H9 (cell line): Measurements from ENCODE around the gene FTO. TPM values are rescaled to one million over a fixed set of nuclear protein-coding genes. Genes with fewer than 3 reads are reported as not detected.

Experiments used
- DNase-seq: peaks from one replicate; pipeline ENCODE4 v3.0.0-alpha.2; 2017
- H2AFZ ChIP-seq: one replicate; pipeline ENCODE4 v1.6.1; 2013; ENCODE audit warnings: mild to moderate bottlenecking, low read length, control low read depth, moderate library complexity
- H2AK5ac ChIP-seq: 2 replicates; pipeline ENCODE4 v1.6.1; 2013; ENCODE audit warnings: low read length, control low read depth, mixed read lengths; ENCODE audit not compliant: insufficient read length
- H2BK120ac ChIP-seq: one replicate; pipeline ENCODE4 v1.6.1; 2013; ENCODE audit warnings: low read depth, mild to moderate bottlenecking, low read length, control low read depth, inconsistent platforms; ENCODE audit not compliant: poor library complexity, severe bottlenecking
- H2BK12ac ChIP-seq: 2 replicates; pipeline ENCODE4 v1.6.1; 2013; ENCODE audit warnings: low read length, control low read depth, mixed read lengths, low read depth; ENCODE audit not compliant: insufficient read length
- H2BK15ac ChIP-seq: 2 replicates; pipeline ENCODE4 v1.6.1; 2013; ENCODE audit warnings: low read depth, low read length, control low read depth
- H2BK20ac ChIP-seq: one replicate; pipeline ENCODE4 v1.6.1; 2013; ENCODE audit warnings: low read depth, mild to moderate bottlenecking, low read length, control low read depth, inconsistent platforms; ENCODE audit not compliant: poor library complexity, severe bottlenecking
- H2BK5ac ChIP-seq: 2 replicates; pipeline ENCODE4 v1.6.1; 2013; ENCODE audit warnings: low read length, control low read depth, mixed read lengths; ENCODE audit not compliant: insufficient read length
- H3K14ac ChIP-seq: 2 replicates; pipeline ENCODE4 v1.6.1; 2013; ENCODE audit warnings: low read length, control low read depth; ENCODE audit not compliant: insufficient read depth
- H3K18ac ChIP-seq: 2 replicates; pipeline ENCODE4 v1.6.1; 2013; ENCODE audit warnings: low read depth, mild to moderate bottlenecking, mixed read lengths, low read length, control low read depth; ENCODE audit not compliant: insufficient read length
- H3K23ac ChIP-seq: 2 replicates; pipeline ENCODE4 v1.6.1; 2013; ENCODE audit warnings: low read length, control low read depth, mixed read lengths, low read depth; ENCODE audit not compliant: insufficient read length
- H3K23me2 ChIP-seq: 2 replicates; pipeline ENCODE4 v1.6.1; 2013; ENCODE audit warnings: low read depth, mild to moderate bottlenecking, mixed read lengths, low read length, control low read depth; ENCODE audit not compliant: insufficient read length, poor library complexity, severe bottlenecking
- H3K27ac ChIP-seq: 2 replicates; pipeline ENCODE4 v1.5.1; 2013; ENCODE audit warnings: low read length, control low read depth, mixed read lengths, low read depth; ENCODE audit not compliant: insufficient read length
- H3K27me3 ChIP-seq: 2 replicates; pipeline ENCODE4 v1.6.1; 2013; ENCODE audit warnings: low read length, control low read depth, inconsistent platforms; ENCODE audit not compliant: insufficient read depth
- H3K4ac ChIP-seq: 2 replicates; pipeline ENCODE4 v1.6.1; 2013; ENCODE audit warnings: low read depth, mild to moderate bottlenecking, control low read depth, inconsistent platforms, low read length, moderate library complexity
- H3K4me1 ChIP-seq: 2 replicates; pipeline ENCODE4 v1.6.1; 2013; ENCODE audit warnings: low read length, control low read depth, inconsistent platforms; ENCODE audit not compliant: insufficient read depth
- H3K4me2 ChIP-seq: 2 replicates; pipeline ENCODE4 v1.6.1; 2013; ENCODE audit warnings: low read length, control low read depth, mixed read lengths; ENCODE audit not compliant: insufficient read length, insufficient read depth
- H3K56ac ChIP-seq: 2 replicates; pipeline ENCODE4 v1.6.1; 2013; ENCODE audit warnings: low read depth, mild to moderate bottlenecking, mixed read lengths, low read length, control low read depth; ENCODE audit not compliant: insufficient read length
- H3K79me1 ChIP-seq: 2 replicates; pipeline ENCODE4 v1.6.1; 2013; ENCODE audit warnings: low read depth, mild to moderate bottlenecking, moderate library complexity, low read length, control low read depth, inconsistent platforms; ENCODE audit not compliant: insufficient read depth, poor library complexity, severe bottlenecking
- H3K79me2 ChIP-seq: 2 replicates; pipeline ENCODE4 v1.6.1; 2013; ENCODE audit warnings: low read length, control low read depth, inconsistent platforms; ENCODE audit not compliant: insufficient read depth
- H3K9ac ChIP-seq: 2 replicates; pipeline ENCODE4 v1.6.1; 2013; ENCODE audit warnings: low read length, control low read depth, mixed read lengths; ENCODE audit not compliant: insufficient read length; ENCODE audit errors: extremely low read depth
- H3K9me3 ChIP-seq: one replicate; pipeline ENCODE4 v1.6.1; 2013; ENCODE audit warnings: low read depth, low read length, inconsistent platforms; ENCODE audit not compliant: control insufficient read depth
- H3T11ph ChIP-seq: one replicate; pipeline ENCODE4 v1.6.1; 2013; ENCODE audit warnings: mild to moderate bottlenecking, low read length, control low read depth, inconsistent platforms
- H4K20me1 ChIP-seq: one replicate; pipeline ENCODE4 v1.6.1; 2013; ENCODE audit not compliant: control insufficient read depth, insufficient read length, insufficient read depth
- H4K5ac ChIP-seq: 2 replicates; pipeline ENCODE4 v1.6.1; 2013; ENCODE audit warnings: low read depth, mild to moderate bottlenecking, mixed read lengths, low read length, control low read depth; ENCODE audit not compliant: insufficient read length
- H4K8ac ChIP-seq: replicated peaks from 2 replicates; pipeline ENCODE4 v1.6.1; 2013; ENCODE audit warnings: low read length, control low read depth, mixed read lengths, low read depth; ENCODE audit not compliant: insufficient read length
- H4K91ac ChIP-seq: 2 replicates; pipeline ENCODE4 v1.6.1; 2013; ENCODE audit warnings: low read depth, mild to moderate bottlenecking, moderate library complexity, mixed read lengths, low read length, control low read depth; ENCODE audit not compliant: insufficient read length
- H3K27ac Mint-ChIP-seq, 3 experiments: 2 replicates in 2 of 3; 3 replicates in 1 of 3; pipeline ENCODE4 v1.8.0; 2020 to 2021; ENCODE audit warnings: mixed read lengths in 3 of 3, mild to moderate bottlenecking in 1 of 3, moderate library complexity in 1 of 3
- H3K27me3 Mint-ChIP-seq: 2 replicates; pipeline ENCODE4 v1.8.0; 2021; ENCODE audit warnings: low read depth, mild to moderate bottlenecking, moderate library complexity, mixed read lengths
- H3K36me3 Mint-ChIP-seq, 3 experiments: 2 replicates in 2 of 3; 3 replicates in 1 of 3; pipeline ENCODE4 v1.8.0; 2020 to 2021; ENCODE audit warnings: low read depth in 3 of 3, mixed read lengths in 3 of 3; ENCODE audit not compliant: insufficient read depth in 1 of 3
- H3K4me1 Mint-ChIP-seq, 2 experiments: 2 replicates each; pipeline ENCODE4 v1.8.0; 2020; ENCODE audit warnings: mixed read lengths in 2 of 2
- H3K4me3 Mint-ChIP-seq, 2 experiments: 2 replicates in 1 of 2; 3 replicates in 1 of 2; pipeline ENCODE4 v1.8.0; 2020 to 2021; ENCODE audit warnings: mild to moderate bottlenecking in 2 of 2, mixed read lengths in 2 of 2, moderate library complexity in 1 of 2
- H3K9me3 Mint-ChIP-seq, 2 experiments: 2 replicates in 1 of 2; 3 replicates in 1 of 2; pipeline ENCODE4 v1.8.0; 2020; ENCODE audit warnings: mild to moderate bottlenecking in 2 of 2, mixed read lengths in 2 of 2, moderate library complexity in 1 of 2
- CTCF ChIP-seq: fragments of 200-600 bp; sonication (generic); conservative IDR thresholded peaks from 3 replicates; pipeline ENCODE4 v1.8.0; 2021; ENCODE audit warnings: antibody characterized with exemption, mild to moderate bottlenecking
- WGBS: extraction: QIAGEN DNeasy Blood & Tissue Kit; methylation state at CpG from one replicate; pipeline ENCODE4 v1.1.7; 2013; ENCODE audit warnings: missing lambda C conversion rate, low lambda C conversion rate, mixed read lengths; ENCODE audit not compliant: insufficient read length; ENCODE audit errors: extremely low coverage; 5-methylcytosine and 5-hydroxymethylcytosine counted together
- total RNA-seq: library from RNA; stranded (reverse); gene quantifications from 2 replicates; pipeline ENCODE4 v1.2.1, GENCODE V29; 2021

FTO gene
- total RNA-seq, 1 experiment from 2014 or later: 67.9 TPM

- Mint-ChIP-seq H3K4me3 (no peak overlapping the region), H3K27ac (no peak overlapping the region), H3K36me3 (peaks cover 0 to 2% (median 0%) of the 10 kb centered on the region in 3 experiments; a peak in 2 of 7 replicates), H3K27me3 (no peaks in the 10 kb centered on the region), H3K9me3 (peaks cover 0 to 2% of the 10 kb centered on the region in 2 experiments; a peak in 1 of 5 replicates), H3K4me1 (no peaks in the 10 kb centered on the region; a peak in 1 of 4 replicates)
- no peak overlapping the region for H3K18ac ChIP-seq
- H4K8ac ChIP-seq: no peak overlapping the region
- H4K20me1 ChIP-seq: no peaks in the 10 kb centered on the region
- no peaks in the 10 kb centered on the region for H3K23me2 ChIP-seq
- H3K27me3 ChIP-seq: no peaks in the 10 kb centered on the region
- no peak overlapping the region for H3K56ac ChIP-seq
- H4K5ac ChIP-seq: no peak overlapping the region
- H3K9me3 ChIP-seq: no peaks in the 10 kb centered on the region
- H3K9ac ChIP-seq: no peak overlapping the region
- no peak overlapping the region for H4K91ac ChIP-seq
- no peak overlapping the region for H2AK5ac ChIP-seq
- no peaks in the 10 kb centered on the region for H3K79me1 ChIP-seq
- no peak overlapping the region for H3K4me2 ChIP-seq
- no peak overlapping the region for H2BK20ac ChIP-seq
- no peak overlapping the region for H3T11ph ChIP-seq
- H2AFZ ChIP-seq: no peak overlapping the region
- H3K14ac ChIP-seq: no peak overlapping the region
- no peak for DNase-seq
- TF ChIP-seq CTCF: no peak
- H3K23ac ChIP-seq: no peak overlapping the region
- H2BK12ac ChIP-seq: no peak overlapping the region
- H3K27ac ChIP-seq: no peak overlapping the region
- no peaks in the 10 kb centered on the region for H3K4me1 ChIP-seq
- no peaks in the 10 kb centered on the region for H3K79me2 ChIP-seq
- H2BK5ac ChIP-seq: no peak overlapping the region
- no peak overlapping the region for H2BK120ac ChIP-seq
- H3K4ac ChIP-seq: no peak overlapping the region
- no peak overlapping the region for H2BK15ac ChIP-seq
- WGBS: no CpG with 5 or more reads among the region's 3 CpGs
Observed at GRCh38 chr16:54097774-54098173, 393.8 kb downstream of the FTO start.
